ENCODE results near the gene SERPINI1.

DNA sequence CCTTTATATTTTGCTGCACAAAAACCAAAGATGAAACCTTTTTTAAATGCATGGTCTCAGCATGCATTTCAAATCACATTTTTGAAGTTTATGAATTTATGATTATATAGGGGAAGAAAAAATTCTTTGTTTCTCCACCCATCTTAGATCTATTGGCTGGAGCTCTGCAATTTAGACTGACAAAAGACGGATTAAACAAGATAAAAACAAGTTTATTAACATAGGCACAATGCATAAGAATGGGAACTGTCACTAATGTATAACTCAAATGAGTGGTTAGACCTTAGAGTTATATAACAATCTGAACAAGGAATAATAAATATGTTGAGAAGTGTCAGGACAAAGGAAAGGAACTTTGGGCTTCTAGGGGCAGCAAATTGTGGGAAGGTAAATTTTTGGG is 132.5 kb downstream of the SERPINI1 start:
- TF ChIP-seq POLR2A (IDR thresholded peaks at IDR 0.05; ENCODE audit: low read length) (no peak), GATA1 (IDR thresholded peaks at IDR 0.05; ENCODE audit: low read depth, low read length) (no peak)

Data from erythroblast (primary cell).